Activated CD8-positive, alpha-beta T cell treated with anti-CD3 and anti-CD28 coated beads for 36 hours (primary cell): Measurements from ENCODE around the gene SLC39A3. TPM values are rescaled to one million over a fixed set of nuclear protein-coding genes. Genes with fewer than 3 reads are reported as not detected.
A peak's percentile ranks its signal among the peaks of the same experiment; 100 is the strongest.

Experiments
- ATAC-seq: fragments of 200-7000 bp; cut with Tn5 transposase; one replicate; pipeline ENCODE4 v1.10.0; 2021; ENCODE audit warnings: mild to moderate bottlenecking, moderate library complexity
- CTCF ChIA-PET: fragments of 350-600 bp; sonication (Branson Sonifier 250); formaldehyde crosslinking; loops from one replicate; lab custom pipeline; 2021; ENCODE audit warnings: antibody characterized with exemption; lab: Charles Lee
- POLR2A ChIA-PET: fragments of 350-600 bp; sonication (Branson Sonifier 250); formaldehyde crosslinking; loops from one replicate; lab custom pipeline; 2021; ENCODE audit warnings: antibody characterized with exemption; lab: Charles Lee
- DNase-seq: peaks from one replicate; pipeline ENCODE4 v3.0.0-alpha.2; 2020
- H3K27ac Mint-ChIP-seq: one replicate; pipeline ENCODE4 v1.8.0; 2021; ENCODE audit warnings: mild to moderate bottlenecking, mixed read lengths
- H3K27me3 Mint-ChIP-seq: one replicate; pipeline ENCODE4 v1.8.0; 2021; ENCODE audit warnings: mixed read lengths
- H3K36me3 Mint-ChIP-seq: one replicate; pipeline ENCODE4 v1.8.0; 2021; ENCODE audit warnings: low read depth, mixed read lengths
- H3K4me1 Mint-ChIP-seq: one replicate; pipeline ENCODE4 v1.8.0; 2021; ENCODE audit warnings: low read depth, mixed read lengths
- H3K4me3 Mint-ChIP-seq: one replicate; pipeline ENCODE4 v1.8.0; 2021; ENCODE audit warnings: mild to moderate bottlenecking, moderate library complexity, mixed read lengths
- H3K9me3 Mint-ChIP-seq: one replicate; pipeline ENCODE4 v1.8.0; 2021; ENCODE audit warnings: mixed read lengths
- intact Hi-C: fragments of 100-400 bp; cut with micrococcal nuclease; formaldehyde crosslinking; loops from one replicate; pipeline ENCODE4 v1.10.0; 2022
- total RNA-seq, 2 experiments: library from RNA; stranded (reverse); gene quantifications; one replicate each; pipeline ENCODE4 v1.2.3, GENCODE V29; 2021
- TF ChIP-seq, protein P1 (sequence below): fragments of 200-600 bp; IDR thresholded peaks from one replicate; pipeline ENCODE4 v1.8.0; 2022; ENCODE audit warnings: antibody characterized with exemption, mild to moderate bottlenecking

Gene SLC39A3
- total RNA-seq, 2 experiments from 2014 or later: 35.5 to 38.1 TPM

- intact Hi-C loops: no loop called here
- Mint-ChIP-seq H3K36me3 (peaks cover 35% of the 10 kb centered on the region), H3K27ac (no peak overlapping the region), H3K9me3 (no peaks in the 10 kb centered on the region), H3K4me1 (peaks cover 21% of the 10 kb centered on the region), H3K4me3 (peak overlapping the region; percentile 32), H3K27me3 (no peaks in the 10 kb centered on the region)
- ATAC-seq (no peak), DNase-seq (no peak)
- ChIA-PET CTCF (interaction anchor here (1.4 to 4.4 kb wide), 2 partner anchors 12 to 88 kb away, joined by 5 to 19 read pairs; no protein-coding TSS in a partner anchor), POLR2A (interaction anchor here (1.4 kb wide), 1 partner anchor 14 kb away, joined by 3 read pairs; no protein-coding TSS in a partner anchor)
- TF ChIP-seq, protein P1, sequence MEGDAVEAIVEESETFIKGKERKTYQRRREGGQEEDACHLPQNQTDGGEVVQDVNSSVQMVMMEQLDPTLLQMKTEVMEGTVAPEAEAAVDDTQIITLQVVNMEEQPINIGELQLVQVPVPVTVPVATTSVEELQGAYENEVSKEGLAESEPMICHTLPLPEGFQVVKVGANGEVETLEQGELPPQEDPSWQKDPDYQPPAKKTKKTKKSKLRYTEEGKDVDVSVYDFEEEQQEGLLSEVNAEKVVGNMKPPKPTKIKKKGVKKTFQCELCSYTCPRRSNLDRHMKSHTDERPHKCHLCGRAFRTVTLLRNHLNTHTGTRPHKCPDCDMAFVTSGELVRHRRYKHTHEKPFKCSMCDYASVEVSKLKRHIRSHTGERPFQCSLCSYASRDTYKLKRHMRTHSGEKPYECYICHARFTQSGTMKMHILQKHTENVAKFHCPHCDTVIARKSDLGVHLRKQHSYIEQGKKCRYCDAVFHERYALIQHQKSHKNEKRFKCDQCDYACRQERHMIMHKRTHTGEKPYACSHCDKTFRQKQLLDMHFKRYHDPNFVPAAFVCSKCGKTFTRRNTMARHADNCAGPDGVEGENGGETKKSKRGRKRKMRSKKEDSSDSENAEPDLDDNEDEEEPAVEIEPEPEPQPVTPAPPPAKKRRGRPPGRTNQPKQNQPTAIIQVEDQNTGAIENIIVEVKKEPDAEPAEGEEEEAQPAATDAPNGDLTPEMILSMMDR: no peak
Measured at GRCh38 chr19:2736550-2737190, 3.1 kb downstream of the SLC39A3 start.

GRCh38 chr19:2735374-2735773 lies 4.4 kb downstream of the SLC39A3 start:
- POLR2A ChIA-PET: interaction anchor here (0.6 to 1.4 kb wide), 2 partner anchors 13 kb away, joined by 3 read pairs; no protein-coding TSS in a partner anchor

GRCh38 chr19:2734589-2735288 lies 5.1 kb downstream of the SLC39A3 start:
- H3K27me3 Mint-ChIP-seq: no peaks in the 10 kb centered on the region
- ATAC-seq: no peak
- no peak overlapping the region for H3K27ac Mint-ChIP-seq
- peaks cover 16% of the 10 kb centered on the region for H3K4me1 Mint-ChIP-seq
- POLR2A ChIA-PET: no interaction called here
- H3K9me3 Mint-ChIP-seq: no peaks in the 10 kb centered on the region
- TF ChIP-seq, protein P1: no peak
- DNase-seq: no peak
- H3K36me3 Mint-ChIP-seq: peaks cover 35% of the 10 kb centered on the region
- no peak overlapping the region for H3K4me3 Mint-ChIP-seq
- intact Hi-C loops: no loop called here
- CTCF ChIA-PET: interaction anchor here (0.8 to 1.0 kb wide), 2 partner anchors 14 to 87 kb away, joined by 3 to 4 read pairs; no protein-coding TSS in a partner anchor

More at GRCh38 chr19:2735374-2735773, 4.4 kb downstream of the SLC39A3 start:
- peaks cover 20% of the 10 kb centered on the region for H3K4me1 Mint-ChIP-seq
- no peaks in the 10 kb centered on the region for H3K9me3 Mint-ChIP-seq
- CTCF ChIA-PET: interaction anchor here (0.8 to 1.4 kb wide), 3 partner anchors 13 to 87 kb away, joined by 3 to 5 read pairs (median 4); no protein-coding TSS in a partner anchor
- no peaks in the 10 kb centered on the region for H3K27me3 Mint-ChIP-seq
- no peak overlapping the region for H3K27ac Mint-ChIP-seq
- DNase-seq: no peak
- ATAC-seq: no peak
- H3K4me3 Mint-ChIP-seq: no peak overlapping the region
- intact Hi-C loops: no loop called here
- TF ChIP-seq, protein P1: no peak
- H3K36me3 Mint-ChIP-seq: peaks cover 35% of the 10 kb centered on the region

- no peaks in the 10 kb centered on the region for H3K9me3 Mint-ChIP-seq
- no peaks in the 10 kb centered on the region for H3K27me3 Mint-ChIP-seq
- TF ChIP-seq, protein P1: no peak
- no peak overlapping the region for H3K27ac Mint-ChIP-seq
- peaks cover 32% of the 10 kb centered on the region for H3K36me3 Mint-ChIP-seq
- peaks cover 14% of the 10 kb centered on the region for H3K4me1 Mint-ChIP-seq
- DNase-seq (no peak), ATAC-seq (no peak)
- no peak overlapping the region for H3K4me3 Mint-ChIP-seq
- intact Hi-C loops: no loop called here
- CTCF ChIA-PET: no interaction called here
- POLR2A ChIA-PET: no interaction called here
Measured at GRCh38 chr19:2733930-2734588, 5.8 kb downstream of the SLC39A3 start.
